KMS-11 (cell line): Measurements from ENCODE around the gene PEG3.

ENCODE experiments used
- H2AFZ ChIP-seq: fragments of 200-600 bp; sonication (generic); 2 replicates; pipeline ENCODE4 v1.6.1; 2016; ENCODE audit warnings: antibody characterized with exemption, mixed run types, low read depth
- H3K27ac ChIP-seq: fragments of 200-600 bp; sonication (generic); 2 replicates; pipeline ENCODE4 v1.6.1; 2016; ENCODE audit warnings: mild to moderate bottlenecking, mixed run types
- H3K27me3 ChIP-seq: fragments of 200-600 bp; sonication (generic); 2 replicates; pipeline ENCODE4 v1.6.1; 2017; ENCODE audit warnings: mild to moderate bottlenecking, low read depth, mixed run types, moderate library complexity; ENCODE audit not compliant: insufficient read depth
- H3K36me3 ChIP-seq: fragments of 200-600 bp; sonication (generic); 2 replicates; pipeline ENCODE4 v1.6.1; 2017; ENCODE audit warnings: mild to moderate bottlenecking, mixed run types; ENCODE audit not compliant: insufficient read depth
- H3K4me1 ChIP-seq: fragments of 200-600 bp; sonication (generic); 2 replicates; pipeline ENCODE4 v1.6.1; 2016; ENCODE audit warnings: mild to moderate bottlenecking, low read depth, mixed run types; ENCODE audit not compliant: poor library complexity, severe bottlenecking
- H3K4me2 ChIP-seq: fragments of 200-600 bp; sonication (generic); 2 replicates; pipeline ENCODE4 v1.7.0; 2016; ENCODE audit warnings: mild to moderate bottlenecking, mixed run types
- H3K4me3 ChIP-seq: fragments of 200-600 bp; sonication (generic); IDR thresholded peaks from 2 replicates; pipeline ENCODE4 v1.6.1; 2017; ENCODE audit warnings: low read depth, low read length, mixed read lengths; ENCODE audit not compliant: insufficient read depth
- H3K79me2 ChIP-seq: fragments of 200-600 bp; sonication (generic); 2 replicates; pipeline ENCODE4 v1.6.1; 2016; ENCODE audit warnings: low read depth, mixed run types; ENCODE audit not compliant: insufficient read depth
- H3K9ac ChIP-seq: fragments of 200-600 bp; sonication (generic); 2 replicates; pipeline ENCODE4 v1.6.1; 2016; ENCODE audit warnings: mild to moderate bottlenecking, mixed run types
- H4K20me1 ChIP-seq: fragments of 200-600 bp; sonication (generic); 2 replicates; pipeline ENCODE4 v1.6.1; 2016; ENCODE audit warnings: mild to moderate bottlenecking, mixed run types; ENCODE audit not compliant: insufficient read depth
- TF ChIP-seq, protein P1 (sequence below): fragments of 200-600 bp; sonication (generic); conservative IDR thresholded peaks from 2 replicates; pipeline ENCODE4 v1.6.1; 2017; ENCODE audit warnings: low read depth, mild to moderate bottlenecking, antibody characterized with exemption, low read length, moderate library complexity, mixed read lengths

Gene PEG3

DNA sequence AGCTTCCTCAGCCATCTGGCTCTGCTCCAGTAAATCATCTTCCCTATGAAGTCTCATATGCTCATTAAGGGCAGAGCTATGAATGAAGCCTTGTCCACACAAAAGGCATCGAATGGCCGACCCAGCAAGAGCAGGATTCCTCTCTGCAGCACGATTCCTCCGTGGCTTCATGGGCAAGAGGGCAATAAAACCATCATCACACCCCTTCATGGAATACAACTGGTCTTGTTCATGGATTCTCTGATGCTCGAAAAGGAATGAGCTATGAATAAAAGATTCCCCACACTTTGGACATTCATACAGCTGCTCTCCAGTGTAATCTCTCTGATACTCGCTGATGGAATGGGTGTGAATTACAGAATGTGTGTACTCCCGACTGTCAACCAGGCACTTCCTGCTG lies 25.9 kb downstream of the PEG3 start:
- H3K9ac ChIP-seq = no peak overlapping the region
- no peaks in the 10 kb centered on the region for H3K36me3 ChIP-seq
- no peak overlapping the region for H3K4me3 ChIP-seq
- H2AFZ ChIP-seq = no peak overlapping the region
- no peaks in the 10 kb centered on the region; the same call in 1 of the 2 replicates for H3K27me3 ChIP-seq
- TF ChIP-seq, protein P1, sequence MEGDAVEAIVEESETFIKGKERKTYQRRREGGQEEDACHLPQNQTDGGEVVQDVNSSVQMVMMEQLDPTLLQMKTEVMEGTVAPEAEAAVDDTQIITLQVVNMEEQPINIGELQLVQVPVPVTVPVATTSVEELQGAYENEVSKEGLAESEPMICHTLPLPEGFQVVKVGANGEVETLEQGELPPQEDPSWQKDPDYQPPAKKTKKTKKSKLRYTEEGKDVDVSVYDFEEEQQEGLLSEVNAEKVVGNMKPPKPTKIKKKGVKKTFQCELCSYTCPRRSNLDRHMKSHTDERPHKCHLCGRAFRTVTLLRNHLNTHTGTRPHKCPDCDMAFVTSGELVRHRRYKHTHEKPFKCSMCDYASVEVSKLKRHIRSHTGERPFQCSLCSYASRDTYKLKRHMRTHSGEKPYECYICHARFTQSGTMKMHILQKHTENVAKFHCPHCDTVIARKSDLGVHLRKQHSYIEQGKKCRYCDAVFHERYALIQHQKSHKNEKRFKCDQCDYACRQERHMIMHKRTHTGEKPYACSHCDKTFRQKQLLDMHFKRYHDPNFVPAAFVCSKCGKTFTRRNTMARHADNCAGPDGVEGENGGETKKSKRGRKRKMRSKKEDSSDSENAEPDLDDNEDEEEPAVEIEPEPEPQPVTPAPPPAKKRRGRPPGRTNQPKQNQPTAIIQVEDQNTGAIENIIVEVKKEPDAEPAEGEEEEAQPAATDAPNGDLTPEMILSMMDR = no peak
- H3K27ac ChIP-seq = no peak overlapping the region
- H3K79me2 ChIP-seq = no peaks in the 10 kb centered on the region
- H4K20me1 ChIP-seq = no peaks in the 10 kb centered on the region
- no peaks in the 10 kb centered on the region for H3K4me1 ChIP-seq
- H3K4me2 ChIP-seq = no peak overlapping the region

DNA sequence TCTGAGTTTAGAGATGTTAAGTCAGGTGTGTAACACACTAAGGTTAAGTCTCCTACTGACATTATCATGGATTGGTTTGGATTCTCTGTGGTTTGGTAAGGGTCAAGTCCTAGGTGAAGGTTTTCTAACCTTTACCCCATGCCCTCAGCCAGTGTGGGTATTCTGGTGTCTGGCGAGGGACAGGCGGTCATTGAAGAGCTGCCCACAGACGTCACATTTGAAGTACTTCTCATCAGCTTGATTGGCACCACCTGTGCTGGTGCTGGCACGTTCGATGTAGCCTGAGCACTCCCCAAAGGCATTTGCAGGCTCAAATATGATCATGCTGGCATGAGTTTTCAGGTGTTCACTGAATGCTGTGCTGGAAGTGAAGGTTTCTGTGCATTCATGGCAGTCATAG lies 27.0 kb downstream of the PEG3 start:
- no peaks in the 10 kb centered on the region for H3K36me3 ChIP-seq
- no peaks in the 10 kb centered on the region for H3K4me1 ChIP-seq
- TF ChIP-seq, protein P1 = no peak
- H4K20me1 ChIP-seq = no peaks in the 10 kb centered on the region
- no peak overlapping the region for H3K27ac ChIP-seq
- H2AFZ ChIP-seq = no peak overlapping the region
- no peak overlapping the region for H3K4me2 ChIP-seq
- H3K27me3 ChIP-seq = no peaks in the 10 kb centered on the region; the same call in 1 of the 2 replicates
- H3K9ac ChIP-seq = no peak overlapping the region
- H3K79me2 ChIP-seq = no peaks in the 10 kb centered on the region
- no peak overlapping the region for H3K4me3 ChIP-seq

DNA sequence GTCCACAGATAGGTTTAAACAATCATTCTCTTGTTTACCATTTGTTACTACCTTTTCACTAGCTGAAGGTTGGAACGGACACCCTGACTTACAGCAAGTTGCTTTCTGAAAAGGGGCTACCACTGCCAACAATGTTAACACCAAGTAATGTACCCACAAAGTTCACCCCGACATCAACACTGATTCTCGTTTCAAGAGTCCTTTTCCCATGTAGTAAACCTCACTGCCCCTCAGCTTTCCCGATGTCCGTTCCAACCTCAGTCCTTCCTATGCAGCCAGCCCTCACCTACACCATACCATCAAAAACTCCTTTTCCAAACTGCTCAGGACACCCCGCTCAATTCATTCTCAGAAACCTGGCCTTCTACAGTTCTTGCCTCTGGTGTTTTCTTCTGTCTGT lies 29.0 kb downstream of the PEG3 start:
- Histone ChIP-seq H2AFZ (no peak overlapping the region), H3K79me2 (no peaks in the 10 kb centered on the region), H3K4me2 (no peak overlapping the region), H3K4me1 (no peaks in the 10 kb centered on the region), H3K36me3 (no peaks in the 10 kb centered on the region), H3K9ac (no peak overlapping the region), H3K27ac (no peak overlapping the region), H4K20me1 (no peaks in the 10 kb centered on the region), H3K27me3 (no peaks in the 10 kb centered on the region; the same call in 1 of the 2 replicates), H3K4me3 (no peak overlapping the region)
- TF ChIP-seq, protein P1 = no peak

DNA sequence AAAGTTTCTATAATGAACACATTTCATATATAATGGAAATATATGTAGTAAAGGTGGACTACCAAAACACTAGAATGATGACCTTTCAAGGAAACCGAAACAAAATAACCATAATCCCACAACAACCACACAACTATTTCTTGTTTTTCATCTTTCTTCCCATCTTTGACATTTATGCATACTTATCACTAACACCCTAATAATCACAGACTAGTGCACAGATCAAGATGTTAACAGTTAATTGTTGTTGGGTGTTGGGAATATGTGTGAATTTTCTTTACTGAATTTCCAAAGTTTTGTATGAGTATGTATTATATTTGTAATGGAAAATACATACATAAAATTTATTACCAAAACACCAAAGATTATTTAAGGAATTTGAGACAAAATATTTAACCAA lies 30.3 kb downstream of the PEG3 start:
- TF ChIP-seq, protein P1 = no peak
- no peak overlapping the region for H2AFZ ChIP-seq
- no peak overlapping the region for H3K27ac ChIP-seq
- no peaks in the 10 kb centered on the region for H4K20me1 ChIP-seq
- H3K36me3 ChIP-seq = no peaks in the 10 kb centered on the region
- no peak overlapping the region for H3K9ac ChIP-seq
- no peak overlapping the region for H3K4me3 ChIP-seq
- no peaks in the 10 kb centered on the region for H3K4me1 ChIP-seq
- H3K27me3 ChIP-seq = no peaks in the 10 kb centered on the region; the same call in 1 of the 2 replicates
- no peak overlapping the region for H3K4me2 ChIP-seq
- no peaks in the 10 kb centered on the region for H3K79me2 ChIP-seq
